Measurements from ENCODE around the gene TRH.
"Not testable (repeated sequence)": the region's sequence is repeated elsewhere in the genome, so short reads cannot be mapped to it uniquely, and the experiment has no call there.

GRCh38 chr3:129999176-129999575, 24.7 kb downstream of the TRH start:
- TF ChIP-seq POLR2A (IDR thresholded peaks at IDR 0.05; ENCODE audit: low read depth); CTCF (IDR thresholded peaks at IDR 0.05): not testable (repeated sequence)

Measured in esophagus muscularis mucosa (tissue), 3 donors.